SK-N-SH treated with all-trans-retinoic acid at 6 μM for 48 hours (cell line): ENCODE results near the gene NCAM1.

Experiments
- ARNTL ChIP-seq: fragments of 450-650 bp; formaldehyde crosslinking; IDR thresholded peaks from 2 replicates; pipeline ENCODE4 v1.5.0; 2020; ENCODE audit warnings: low read depth, mild to moderate bottlenecking, moderate library complexity, borderline replicate concordance
- CREB5 ChIP-seq: fragments of 250-450 bp; sonication (Bioruptor Pico); IDR thresholded peaks from 2 replicates; pipeline ENCODE4 v1.5.1; 2020; ENCODE audit warnings: low read depth, mild to moderate bottlenecking, moderate library complexity
- CSRNP3 ChIP-seq: fragments of 250-450 bp; sonication (Bioruptor Pico); IDR thresholded peaks from 2 replicates; pipeline ENCODE4 v1.5.1; 2021; ENCODE audit warnings: mild to moderate bottlenecking, moderate library complexity
- GLIS3 ChIP-seq: fragments of 250-450 bp; sonication (Bioruptor Pico); IDR thresholded peaks from 2 replicates; pipeline ENCODE4 v1.5.0; 2020; ENCODE audit warnings: mild to moderate bottlenecking, moderate library complexity
- RARB ChIP-seq: fragments of 250-450 bp; sonication (Bioruptor Pico); IDR thresholded peaks from 2 replicates; pipeline ENCODE4 v1.8.0; 2021; ENCODE audit warnings: mild to moderate bottlenecking, moderate library complexity
- SNAI2 ChIP-seq: fragments of 250-450 bp; sonication (Bioruptor Pico); IDR thresholded peaks from 2 replicates; pipeline ENCODE4 v1.5.0; 2020; ENCODE audit warnings: mild to moderate bottlenecking, moderate library complexity
- TSHZ2 ChIP-seq: fragments of 250-450 bp; sonication (Bioruptor Pico); IDR thresholded peaks from 2 replicates; pipeline ENCODE4 v1.5.0; 2020; ENCODE audit warnings: mild to moderate bottlenecking, moderate library complexity
- ZFP30 ChIP-seq: fragments of 450-650 bp; formaldehyde crosslinking; IDR thresholded peaks from 2 replicates; pipeline ENCODE4 v1.5.0; 2022; ENCODE audit warnings: mild to moderate bottlenecking, moderate library complexity

- TF ChIP-seq GLIS3 (no peak), CREB5 (CRISPR knock-in tag) (no peak), ZFP30 (no peak), ARNTL (CRISPR knock-in tag) (no peak), SNAI2 (CRISPR knock-in tag) (no peak), RARB (CRISPR knock-in tag) (no peak), CSRNP3 (no peak), TSHZ2 (CRISPR knock-in tag) (no peak)
Observed at GRCh38 chr11:113296447-113297205, 335.4 kb downstream of the NCAM1 start.
